DND-41 (cell line): ENCODE results near the gene FIBCD1.

Experiments
- EZH2 ChIP-seq: IDR thresholded peaks from 3 replicates; pipeline ENCODE4 v1.6.1; 2012; ENCODE audit warnings: borderline replicate concordance, low read depth, mild to moderate bottlenecking, moderate library complexity, low read length, inconsistent platforms; ENCODE audit not compliant: severe bottlenecking
- TF ChIP-seq, protein P1 (sequence below): IDR thresholded peaks from 2 replicates; pipeline ENCODE4 v1.5.1; 2012; ENCODE audit warnings: borderline replicate concordance, low read length, moderate library complexity, mild to moderate bottlenecking; ENCODE audit not compliant: poor library complexity, severe bottlenecking; ENCODE audit errors: extremely low read depth

- TF ChIP-seq, protein P1, sequence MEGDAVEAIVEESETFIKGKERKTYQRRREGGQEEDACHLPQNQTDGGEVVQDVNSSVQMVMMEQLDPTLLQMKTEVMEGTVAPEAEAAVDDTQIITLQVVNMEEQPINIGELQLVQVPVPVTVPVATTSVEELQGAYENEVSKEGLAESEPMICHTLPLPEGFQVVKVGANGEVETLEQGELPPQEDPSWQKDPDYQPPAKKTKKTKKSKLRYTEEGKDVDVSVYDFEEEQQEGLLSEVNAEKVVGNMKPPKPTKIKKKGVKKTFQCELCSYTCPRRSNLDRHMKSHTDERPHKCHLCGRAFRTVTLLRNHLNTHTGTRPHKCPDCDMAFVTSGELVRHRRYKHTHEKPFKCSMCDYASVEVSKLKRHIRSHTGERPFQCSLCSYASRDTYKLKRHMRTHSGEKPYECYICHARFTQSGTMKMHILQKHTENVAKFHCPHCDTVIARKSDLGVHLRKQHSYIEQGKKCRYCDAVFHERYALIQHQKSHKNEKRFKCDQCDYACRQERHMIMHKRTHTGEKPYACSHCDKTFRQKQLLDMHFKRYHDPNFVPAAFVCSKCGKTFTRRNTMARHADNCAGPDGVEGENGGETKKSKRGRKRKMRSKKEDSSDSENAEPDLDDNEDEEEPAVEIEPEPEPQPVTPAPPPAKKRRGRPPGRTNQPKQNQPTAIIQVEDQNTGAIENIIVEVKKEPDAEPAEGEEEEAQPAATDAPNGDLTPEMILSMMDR: no peak
- no peak for TF ChIP-seq EZH2
Measured at GRCh38 chr9:130882696-130883225, 56.3 kb downstream of the FIBCD1 start.
